NCI-H2107 treated with DMSO at 0.1 percent for 48 hours (cell line): ENCODE data around the gene B9D1.

ENCODE experiments used
- DNase-seq: peaks from one replicate; lab custom pipeline; 2025; ENCODE audit not compliant: unreplicated experiment; lab: John Stamatoyannopoulos, UW

B9D1 gene

GRCh38 chr17:19322129-19322505 lies 40.4 kb downstream of the B9D1 start:
- DNase-seq: no peak

GRCh38 chr17:19321481-19322128 lies 40.9 kb downstream of the B9D1 start:
- DNase-seq: no peak

GRCh38 chr17:19320876-19321275 lies 41.6 kb downstream of the B9D1 start:
- DNase-seq: no peak

GRCh38 chr17:19319771-19320505 lies 42.6 kb downstream of the B9D1 start:
- no peak for DNase-seq

- no peak for DNase-seq
Measured at GRCh38 chr17:19318611-19319010, 43.9 kb downstream of the B9D1 start.

GRCh38 chr17:19317359-19318095 lies 45.0 kb downstream of the B9D1 start:
- DNase-seq: no peak

GRCh38 chr17:19316761-19317358 lies 45.7 kb downstream of the B9D1 start:
- DNase-seq: no peak

GRCh38 chr17:19315104-19315503 lies 47.4 kb downstream of the B9D1 start:
- DNase-seq: no peak

- DNase-seq: no peak
Measured at GRCh38 chr17:19313746-19314651, 48.5 kb downstream of the B9D1 start.

- no peak for DNase-seq
Measured at GRCh38 chr17:19313066-19313745, 49.3 kb downstream of the B9D1 start.

- no peak for DNase-seq
Measured at GRCh38 chr17:19312406-19312805, 50.1 kb downstream of the B9D1 start.

- DNase-seq: no peak
Measured at GRCh38 chr17:19311421-19312215, 50.9 kb downstream of the B9D1 start.

- DNase-seq: no peak
Measured at GRCh38 chr17:19311016-19311415, 51.5 kb downstream of the B9D1 start.

GRCh38 chr17:19310151-19310550 lies 52.4 kb downstream of the B9D1 start:
- DNase-seq: no peak

- DNase-seq: no peak
Measured at GRCh38 chr17:19309701-19310100, 52.8 kb downstream of the B9D1 start.

- no peak for DNase-seq
Measured at GRCh38 chr17:19308398-19308797, 54.1 kb downstream of the B9D1 start.

GRCh38 chr17:19307521-19307920 lies 55.0 kb downstream of the B9D1 start:
- no peak for DNase-seq

GRCh38 chr17:19306160-19307111 lies 56.1 kb downstream of the B9D1 start:
- no peak for DNase-seq
